BLaER1 (cell line): Measurements from ENCODE around the gene LYST.

Source experiments
- H3K27ac ChIP-seq: shearing (Covaris generic); formaldehyde crosslinking; 2 replicates; pipeline ENCODE4 v1.8.1; 2022
- H3K27me3 ChIP-seq: shearing (Covaris generic); formaldehyde crosslinking; 2 replicates; pipeline ENCODE4 v1.8.1; 2022
- H3K36me3 ChIP-seq: shearing (Covaris generic); formaldehyde crosslinking; 2 replicates; pipeline ENCODE4 v1.8.1; 2022
- H3K4me1 ChIP-seq: shearing (Covaris generic); formaldehyde crosslinking; 2 replicates; pipeline ENCODE4 v1.8.1; 2022
- H3K4me2 ChIP-seq: shearing (Covaris generic); formaldehyde crosslinking; 2 replicates; pipeline ENCODE4 v1.8.1; 2022
- H3K4me3 ChIP-seq: shearing (Covaris generic); formaldehyde crosslinking; 2 replicates; pipeline ENCODE4 v1.8.1; 2022
- H3K9ac ChIP-seq: shearing (Covaris generic); formaldehyde crosslinking; 2 replicates; pipeline ENCODE4 v1.8.1; 2022
- H3K9me3 ChIP-seq: shearing (Covaris generic); formaldehyde crosslinking; 2 replicates; pipeline ENCODE4 v1.8.1; 2022
- H4K20me1 ChIP-seq: shearing (Covaris generic); formaldehyde crosslinking; 2 replicates; pipeline ENCODE4 v1.8.1; 2022
- Cebpa-rat ChIP-seq: shearing (Covaris generic); IDR thresholded peaks from 2 replicates; pipeline ENCODE4 v1.8.1; 2022

Gene LYST

GRCh38 chr1:235748747-235749146 lies 118.0 kb downstream of the LYST start:
- no peak overlapping the region for H3K4me2 ChIP-seq

DNA sequence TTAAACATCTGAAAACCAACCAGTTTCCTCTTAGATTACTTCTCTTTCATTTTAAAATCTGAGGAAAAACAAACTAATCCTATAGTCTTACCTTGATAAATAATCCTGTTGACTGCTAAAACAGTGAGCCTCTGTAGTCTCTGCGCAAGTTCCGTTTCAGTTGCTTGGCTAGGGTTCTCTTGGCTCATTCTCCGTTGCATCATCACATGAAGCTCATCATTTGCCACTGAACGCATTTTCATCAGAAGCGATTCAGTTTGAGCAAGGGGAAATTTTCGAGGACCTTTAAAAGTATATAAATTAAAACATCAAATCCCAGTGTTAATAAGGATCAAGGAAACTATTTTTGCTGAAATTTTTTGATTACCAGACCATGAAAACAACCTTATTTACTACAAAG lies 120.5 kb downstream of the LYST start:
- Histone ChIP-seq H3K9ac (no peak overlapping the region), H3K4me3 (no peak overlapping the region), H3K4me2 (no peak overlapping the region), H3K4me1 (no peaks in the 10 kb centered on the region), H3K27me3 (no peaks in the 10 kb centered on the region), H3K36me3 (peaks cover 6% of the 10 kb centered on the region), H4K20me1 (no peaks in the 10 kb centered on the region), H3K9me3 (no peaks in the 10 kb centered on the region), H3K27ac (no peak overlapping the region)
- TF ChIP-seq Cebpa-rat = no peak

More at GRCh38 chr1:235748747-235749146, 118.0 kb downstream of the LYST start:
- Histone ChIP-seq H3K27ac (no peak overlapping the region), H3K4me1 (no peaks in the 10 kb centered on the region), H3K27me3 (no peaks in the 10 kb centered on the region), H3K9ac (no peak overlapping the region), H3K9me3 (no peaks in the 10 kb centered on the region), H3K36me3 (peaks cover 6% of the 10 kb centered on the region), H3K4me3 (no peak overlapping the region), H4K20me1 (no peaks in the 10 kb centered on the region)
- no peak for TF ChIP-seq Cebpa-rat

- Histone ChIP-seq H3K4me3 (no peak overlapping the region), H3K9me3 (no peaks in the 10 kb centered on the region), H3K9ac (no peak overlapping the region), H3K4me1 (no peaks in the 10 kb centered on the region), H4K20me1 (no peaks in the 10 kb centered on the region), H3K27me3 (no peaks in the 10 kb centered on the region), H3K27ac (no peak overlapping the region), H3K4me2 (no peak overlapping the region), H3K36me3 (peaks cover 6% of the 10 kb centered on the region)
- TF ChIP-seq Cebpa-rat = no peak
Observed at GRCh38 chr1:235745503-235746136, 121.1 kb downstream of the LYST start.

GRCh38 chr1:235742914-235743599 lies 123.6 kb downstream of the LYST start:
- Histone ChIP-seq H3K9me3 (no peaks in the 10 kb centered on the region), H3K4me1 (no peaks in the 10 kb centered on the region)

GRCh38 chr1:235741294-235741693 lies 125.4 kb downstream of the LYST start:
- no peaks in the 10 kb centered on the region for H3K27me3 ChIP-seq
- no peak overlapping the region for H3K4me3 ChIP-seq
- H3K9me3 ChIP-seq = no peaks in the 10 kb centered on the region
- H3K4me1 ChIP-seq = no peaks in the 10 kb centered on the region
- TF ChIP-seq Cebpa-rat = no peak
- no peak overlapping the region for H3K9ac ChIP-seq
- no peaks in the 10 kb centered on the region for H4K20me1 ChIP-seq
- H3K36me3 ChIP-seq = peaks cover 16% of the 10 kb centered on the region
- H3K4me2 ChIP-seq = no peak overlapping the region
- no peak overlapping the region for H3K27ac ChIP-seq

More at GRCh38 chr1:235742914-235743599, 123.6 kb downstream of the LYST start:
- Histone ChIP-seq H3K27me3 (no peaks in the 10 kb centered on the region), H4K20me1 (no peaks in the 10 kb centered on the region), H3K9ac (no peak overlapping the region), H3K36me3 (peaks cover 12% of the 10 kb centered on the region), H3K4me3 (no peak overlapping the region), H3K4me2 (no peak overlapping the region), H3K27ac (no peak overlapping the region)
- no peak for TF ChIP-seq Cebpa-rat

DNA sequence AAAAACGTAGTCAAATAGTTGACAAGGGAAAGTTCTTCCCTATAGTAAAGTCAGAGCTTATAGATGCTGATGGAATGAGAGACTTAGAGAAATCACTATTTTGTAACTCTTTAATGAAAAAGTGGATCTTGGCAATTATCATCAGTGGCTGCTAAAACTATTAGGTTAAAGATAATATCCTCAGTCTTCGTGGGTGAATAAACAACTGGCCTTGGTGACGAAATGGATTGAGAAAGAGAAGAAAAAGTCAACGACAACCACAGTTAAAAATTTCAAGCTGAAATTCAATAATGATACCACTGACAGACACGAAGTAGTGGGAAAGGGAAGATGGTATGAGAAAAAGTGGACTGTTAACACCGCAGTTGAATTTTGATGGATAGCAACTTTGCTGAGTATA lies 127.1 kb downstream of the LYST start:
- no peak overlapping the region for H3K4me3 ChIP-seq
- no peak overlapping the region for H3K27ac ChIP-seq
- TF ChIP-seq Cebpa-rat = no peak
- no peaks in the 10 kb centered on the region for H4K20me1 ChIP-seq
- H3K4me1 ChIP-seq = no peaks in the 10 kb centered on the region
- no peak overlapping the region for H3K9ac ChIP-seq
- no peaks in the 10 kb centered on the region for H3K27me3 ChIP-seq
- H3K9me3 ChIP-seq = no peaks in the 10 kb centered on the region
- peaks cover 10% of the 10 kb centered on the region; the same call in 1 of the 2 replicates for H3K36me3 ChIP-seq
- H3K4me2 ChIP-seq = no peak overlapping the region

GRCh38 chr1:235739124-235739523 lies 127.6 kb downstream of the LYST start:
- H3K4me1 ChIP-seq = no peaks in the 10 kb centered on the region
- H3K4me3 ChIP-seq = no peak overlapping the region
- H3K27ac ChIP-seq = no peak overlapping the region
- H3K9me3 ChIP-seq = no peaks in the 10 kb centered on the region
- TF ChIP-seq Cebpa-rat = no peak
- H3K4me2 ChIP-seq = no peak overlapping the region
- H4K20me1 ChIP-seq = no peaks in the 10 kb centered on the region
- peaks cover 10% of the 10 kb centered on the region; the same call in 1 of the 2 replicates for H3K36me3 ChIP-seq
- H3K9ac ChIP-seq = no peak overlapping the region
- no peaks in the 10 kb centered on the region for H3K27me3 ChIP-seq

GRCh38 chr1:235737751-235738150 lies 129.0 kb downstream of the LYST start:
- Histone ChIP-seq H3K4me2 (no peak overlapping the region), H3K4me3 (no peak overlapping the region), H3K27me3 (no peaks in the 10 kb centered on the region), H3K9me3 (no peaks in the 10 kb centered on the region), H3K4me1 (no peaks in the 10 kb centered on the region), H3K9ac (no peak overlapping the region), H3K27ac (no peak overlapping the region), H3K36me3 (peaks cover 10% of the 10 kb centered on the region; the same call in 1 of the 2 replicates), H4K20me1 (no peaks in the 10 kb centered on the region)
- TF ChIP-seq Cebpa-rat = no peak

DNA sequence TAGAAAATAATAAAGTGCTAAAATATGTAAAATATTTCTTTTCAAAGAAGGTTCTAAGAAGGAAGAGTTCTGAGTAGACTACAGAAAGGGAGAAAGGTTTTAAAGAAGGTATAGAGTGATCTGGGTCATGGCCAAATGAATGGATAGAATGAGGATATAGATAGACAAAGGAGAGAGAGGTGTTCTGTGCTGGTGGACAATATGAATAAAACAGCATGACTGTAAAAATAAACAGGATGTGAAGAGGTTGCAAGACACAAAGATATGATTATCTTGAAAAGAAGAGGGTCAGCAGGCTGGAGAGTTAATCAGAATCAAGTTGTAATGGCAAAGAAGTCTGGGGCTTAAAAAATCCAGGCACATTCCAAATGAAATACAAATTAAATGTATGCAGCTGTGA lies 130.4 kb downstream of the LYST start:
- no peak overlapping the region for H3K9ac ChIP-seq
- TF ChIP-seq Cebpa-rat = no peak
- no peaks in the 10 kb centered on the region for H3K27me3 ChIP-seq

DNA sequence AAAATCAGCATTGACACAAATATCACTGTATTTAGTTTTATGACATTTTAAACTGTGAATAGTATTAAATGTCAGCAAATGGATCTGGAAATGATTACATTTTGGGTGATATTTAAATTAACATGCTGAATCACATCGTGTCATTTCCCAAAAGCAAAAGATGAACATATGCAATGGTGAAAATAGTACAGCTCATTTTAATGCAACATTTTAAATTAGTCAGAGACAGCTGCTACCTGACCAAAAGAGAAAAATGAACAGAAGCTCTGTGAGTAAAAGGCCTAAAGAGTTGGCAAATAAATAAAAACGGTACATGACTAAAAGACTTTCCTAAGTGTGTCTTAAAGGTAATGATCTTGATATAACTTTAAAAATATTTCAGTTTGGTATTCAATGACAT lies 131.1 kb downstream of the LYST start:
- Histone ChIP-seq H3K27ac (no peak overlapping the region), H3K9ac (no peak overlapping the region), H3K4me1 (no peaks in the 10 kb centered on the region), H3K4me3 (no peak overlapping the region), H3K36me3 (peaks cover 10% of the 10 kb centered on the region; the same call in 1 of the 2 replicates), H3K9me3 (no peaks in the 10 kb centered on the region), H4K20me1 (no peaks in the 10 kb centered on the region), H3K4me2 (no peak overlapping the region), H3K27me3 (no peaks in the 10 kb centered on the region)
- TF ChIP-seq Cebpa-rat = no peak

More for the DNA sequence above, 130.4 kb downstream of the LYST start:
- H3K4me3 ChIP-seq = no peak overlapping the region
- no peaks in the 10 kb centered on the region for H3K4me1 ChIP-seq
- no peak overlapping the region for H3K27ac ChIP-seq
- no peaks in the 10 kb centered on the region for H4K20me1 ChIP-seq
- no peak overlapping the region for H3K4me2 ChIP-seq
- H3K36me3 ChIP-seq = peaks cover 10% of the 10 kb centered on the region; the same call in 1 of the 2 replicates
- H3K9me3 ChIP-seq = no peaks in the 10 kb centered on the region
